HT1080 (cell line): Measurements from ENCODE around the gene DSG3. TPM values are rescaled to one million over a fixed set of nuclear protein-coding genes. Genes with fewer than 3 reads are reported as not detected.

ENCODE experiments used
- DNase-seq: peaks from one replicate; pipeline ENCODE4 v3.0.0-alpha.2; 2015; ENCODE audit warnings: low read depth
- total RNA-seq: library from RNA; depleted of rRNA; stranded (reverse); fragments of >200 nt; shearing (Covaris generic); gene quantifications from 2 replicates; pipeline ENCODE4 v1.2.3, GENCODE V29; 2014; rRNA removed

The DSG3 gene
- total RNA-seq, 1 experiment from 2014 or later = not detected

DNA sequence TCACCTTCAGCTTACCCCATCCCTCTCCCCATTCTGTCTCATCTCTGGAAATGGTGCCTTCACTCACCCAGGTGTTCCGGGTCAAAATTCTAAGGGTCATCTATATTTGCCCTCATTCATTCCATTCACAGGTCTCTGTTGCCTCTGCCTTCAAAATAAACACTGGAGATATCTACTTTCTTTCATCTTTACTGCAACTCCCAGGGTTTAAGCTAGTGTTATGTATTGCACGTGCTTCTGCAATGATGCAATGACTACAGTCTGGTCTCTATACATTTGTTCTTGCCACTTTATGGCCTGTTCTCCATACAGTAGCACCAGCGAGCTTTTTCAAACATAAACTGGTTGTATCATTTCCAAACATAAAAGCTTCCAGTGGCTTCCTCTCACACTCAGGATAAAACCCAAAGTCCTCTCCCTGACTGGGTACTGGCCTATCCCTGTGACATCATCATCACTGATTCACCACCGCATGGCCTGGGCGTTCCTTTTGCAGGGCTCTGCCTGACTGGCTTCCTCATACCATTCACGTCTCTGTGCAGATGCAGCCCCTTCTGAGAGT is 64.7 kb downstream of the DSG3 start:
- peak; percentile 92 for DNase-seq

DNA sequence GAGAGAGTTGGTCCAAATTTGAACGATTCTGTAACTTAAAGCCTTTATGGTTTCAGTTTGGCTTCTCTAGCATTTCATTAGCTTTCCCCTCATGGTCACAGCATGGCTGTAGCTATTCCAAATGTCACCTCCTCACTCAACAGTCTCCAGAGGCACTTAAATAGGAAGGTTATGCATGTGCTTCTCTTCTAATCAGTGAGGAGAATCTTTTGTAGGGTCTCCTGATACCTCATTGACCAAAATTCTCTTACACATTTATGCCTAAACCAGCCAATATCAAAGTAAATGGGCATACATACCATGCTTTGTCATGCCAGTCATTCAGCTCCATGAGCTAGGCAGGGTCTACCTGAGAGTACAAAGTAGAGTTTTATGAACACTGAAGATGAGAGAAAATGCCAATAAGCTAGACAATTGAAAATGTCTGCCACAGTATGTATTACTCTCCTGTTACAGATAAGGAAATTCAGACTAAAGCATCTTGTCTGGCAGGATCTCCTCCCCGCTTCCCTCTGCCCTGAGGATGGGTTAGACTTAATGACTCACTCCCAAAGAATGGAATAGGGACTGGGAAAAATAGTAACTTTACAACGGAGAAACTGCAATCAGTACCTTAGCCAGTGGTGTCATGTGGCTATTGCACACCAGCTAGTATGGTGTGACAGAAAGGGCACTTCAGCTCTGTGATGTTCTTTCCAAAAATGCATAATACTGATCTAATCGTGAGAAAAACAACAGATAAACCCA is 65.8 kb downstream of the DSG3 start:
- peak; percentile 93 for DNase-seq

DNA sequence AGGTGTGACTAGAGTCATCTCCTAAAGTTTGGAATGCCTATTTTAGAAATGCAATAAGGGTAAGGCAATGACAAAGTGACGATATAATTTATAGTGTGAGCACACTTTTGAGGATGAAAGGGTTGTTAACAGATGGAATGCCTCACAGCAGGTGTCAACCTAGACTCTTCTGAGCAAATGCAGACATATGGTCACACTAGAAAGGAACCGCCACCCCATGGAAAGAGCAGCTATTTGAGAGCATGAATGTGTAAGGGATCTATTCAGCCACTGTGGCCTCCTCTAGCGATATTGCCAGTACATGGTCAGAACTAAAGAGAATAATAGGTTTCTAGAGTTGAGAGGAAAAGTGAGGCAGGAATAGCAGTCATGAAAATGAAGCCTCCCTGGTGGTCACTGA is 68.9 kb downstream of the DSG3 start:
- DNase-seq = no peak

DNA sequence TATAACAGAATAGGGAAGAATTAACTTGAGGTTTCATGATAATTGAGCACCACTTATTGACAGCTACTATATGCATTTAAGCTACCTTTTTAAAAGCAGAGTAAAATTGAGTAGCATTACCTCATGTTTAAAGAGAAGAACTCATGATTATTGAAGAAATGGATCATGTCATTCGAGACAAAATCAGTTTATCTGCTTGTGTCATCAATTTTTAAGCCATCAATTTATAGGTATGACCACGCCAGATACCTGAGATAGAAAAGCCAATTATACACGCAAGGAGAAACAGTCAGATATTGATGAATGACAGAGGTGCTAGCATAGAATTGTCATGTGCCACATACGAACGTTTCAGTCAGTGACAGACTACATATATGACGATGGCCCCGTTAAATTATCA is 78.8 kb downstream of the DSG3 start:
- DNase-seq = no peak

Other genes starting within 250 kb of the DSG3 start
- not detected in 2 replicates for gene DSG1, start 129.6 kb upstream of the DSG3 start, total RNA-seq
- gene DSG4, start 71.0 kb upstream of the DSG3 start, total RNA-seq = not detected in 2 replicates
- gene DSG2, start 50.4 kb downstream of the DSG3 start, total RNA-seq = 25.1 and 30.0 TPM in 2 replicates
- not detected in 2 replicates for gene TTR, start 144.1 kb downstream of the DSG3 start, total RNA-seq
- 22.1 and 29.3 TPM in 2 replicates for gene B4GALT6, start 236.8 kb downstream of the DSG3 start, total RNA-seq